GM19193 (cell line): ENCODE measurements around the gene NR1I3.

Experiments
- POLR2A ChIP-seq: IDR thresholded peaks from 4 replicates; pipeline ENCODE4 v1.6.1; 2011; ENCODE audit not compliant: insufficient read depth, insufficient read length; ENCODE audit errors: extremely low read depth

The NR1I3 gene

GRCh38 chr1:161190962-161191521 lies 47.0 kb downstream of the NR1I3 start:
- no peak for TF ChIP-seq POLR2A

GRCh38 chr1:161189036-161189435 lies 49.0 kb downstream of the NR1I3 start:
- TF ChIP-seq POLR2A, result no peak

- no peak for TF ChIP-seq POLR2A
Observed at GRCh38 chr1:161188381-161188780, 49.6 kb downstream of the NR1I3 start.

- no peak for TF ChIP-seq POLR2A
Observed at GRCh38 chr1:161187311-161187710, 50.7 kb downstream of the NR1I3 start.

GRCh38 chr1:161185732-161186311 lies 52.2 kb downstream of the NR1I3 start:
- no peak for TF ChIP-seq POLR2A

- TF ChIP-seq POLR2A, result no peak
Observed at GRCh38 chr1:161185282-161185682, 52.7 kb downstream of the NR1I3 start.

GRCh38 chr1:161182214-161182613 lies 55.8 kb downstream of the NR1I3 start:
- TF ChIP-seq POLR2A, result no peak

- no peak for TF ChIP-seq POLR2A
Observed at GRCh38 chr1:161180639-161181038, 57.4 kb downstream of the NR1I3 start.

- no peak for TF ChIP-seq POLR2A
Observed at GRCh38 chr1:161179698-161180097, 58.3 kb downstream of the NR1I3 start.
